Activated CD4-positive, alpha-beta T cell treated with anti-CD3 and anti-CD28 coated beads, Interleukin-10, Interleukin-2, amounts not matched to agents 100 ng/mL and 50 ng/mL, durations not matched to agents 16 hours and 8 hours (primary cell): Measurements from ENCODE around the gene ITGA5.

Source experiments
- DNase-seq: peaks from one replicate; pipeline ENCODE4 v3.0.0-alpha.2; 2020

The ITGA5 gene

GRCh38 chr12:54419088-54419887 lies at the start of gene ITGA5:
Gene ITGA5, minus strand, starts transcription at chr12:54419266. Its CDS starts 68 bp downstream, at chr12:54419198.
- DNase-seq: peak; percentile 35

- DNase-seq: no peak
These were observed 46.9 kb upstream of the ITGA5 start for GRCh38 chr12:54465857-54466523.

GRCh38 chr12:54463484-54463883 lies 44.4 kb upstream of the ITGA5 start:
- DNase-seq: no peak

DNA sequence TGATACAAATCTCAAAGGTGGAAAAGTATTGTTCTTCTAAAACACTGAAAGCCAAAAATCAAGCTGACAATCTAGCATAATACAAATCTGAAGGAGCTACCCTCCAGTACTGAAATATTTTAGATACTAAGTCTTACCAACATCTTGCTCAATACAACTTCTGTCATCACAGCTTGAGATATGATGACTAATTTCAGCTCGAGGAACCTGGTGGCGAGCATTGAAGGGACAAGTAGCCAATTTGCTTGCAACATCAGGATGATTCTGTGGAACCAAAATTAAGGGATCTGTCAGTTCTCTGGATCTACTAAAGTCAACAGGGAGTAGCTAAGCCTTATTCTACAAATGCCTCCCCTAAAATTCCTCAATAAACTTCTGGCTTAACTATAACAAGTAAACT lies 44.0 kb upstream of the ITGA5 start:
- DNase-seq: peak; percentile 17

- DNase-seq: no peak
These were observed 41.4 kb upstream of the ITGA5 start for GRCh38 chr12:54460317-54460923.

DNA sequence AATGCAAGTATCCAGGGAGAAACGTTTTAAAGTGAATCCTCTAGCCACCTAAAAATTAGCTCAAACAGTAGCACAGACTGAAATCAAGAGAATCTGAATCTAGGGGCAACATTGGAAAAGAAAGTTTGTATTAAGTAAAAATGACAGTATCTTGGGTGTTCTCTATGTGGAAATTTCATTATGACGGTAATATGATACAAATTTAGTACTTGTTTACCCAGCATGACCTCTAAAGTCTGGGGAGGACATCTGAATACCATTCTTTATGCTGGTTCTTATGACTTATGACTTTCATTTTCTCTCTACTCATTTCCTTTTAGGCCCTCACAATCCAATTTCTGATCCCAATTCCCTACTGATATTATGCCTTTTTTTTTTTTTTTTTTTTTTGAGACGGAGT lies 40.3 kb upstream of the ITGA5 start:
- no peak for DNase-seq

DNA sequence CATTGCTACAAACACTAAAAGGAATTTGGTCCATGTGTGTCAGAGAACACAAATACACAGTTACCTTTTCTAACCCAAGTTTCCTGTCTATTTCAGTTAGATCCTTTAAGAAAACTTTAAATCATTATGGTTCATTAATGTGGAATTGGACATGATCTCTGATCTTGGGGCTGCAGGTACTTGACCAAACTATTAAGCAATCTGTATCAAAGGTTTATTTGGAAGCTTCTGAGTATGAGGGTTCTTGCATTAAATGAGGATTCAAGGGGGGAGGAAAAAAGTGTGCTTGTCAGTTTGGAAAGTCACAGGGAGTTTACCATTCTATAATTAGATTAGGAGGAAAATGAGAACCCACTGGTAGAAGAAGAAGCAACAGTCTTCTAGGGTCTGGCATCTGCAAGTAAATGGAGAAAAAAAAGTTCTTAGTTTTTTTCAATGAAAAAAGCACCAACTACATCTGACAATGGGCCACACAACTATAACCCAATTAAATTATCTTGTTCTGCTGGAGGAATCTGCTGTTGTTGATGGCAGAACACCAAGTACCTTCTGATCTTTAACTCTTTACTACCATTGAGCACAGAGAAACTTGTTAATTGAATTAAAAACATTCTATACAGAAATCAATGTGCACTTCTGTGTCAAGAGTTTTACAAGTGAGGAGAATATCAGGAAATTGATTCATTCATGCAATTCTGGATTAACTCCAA lies 36.8 kb upstream of the ITGA5 start:
- DNase-seq: no peak

- no peak for DNase-seq
These were observed 33.6 kb upstream of the ITGA5 start for GRCh38 chr12:54452628-54453027.

DNA sequence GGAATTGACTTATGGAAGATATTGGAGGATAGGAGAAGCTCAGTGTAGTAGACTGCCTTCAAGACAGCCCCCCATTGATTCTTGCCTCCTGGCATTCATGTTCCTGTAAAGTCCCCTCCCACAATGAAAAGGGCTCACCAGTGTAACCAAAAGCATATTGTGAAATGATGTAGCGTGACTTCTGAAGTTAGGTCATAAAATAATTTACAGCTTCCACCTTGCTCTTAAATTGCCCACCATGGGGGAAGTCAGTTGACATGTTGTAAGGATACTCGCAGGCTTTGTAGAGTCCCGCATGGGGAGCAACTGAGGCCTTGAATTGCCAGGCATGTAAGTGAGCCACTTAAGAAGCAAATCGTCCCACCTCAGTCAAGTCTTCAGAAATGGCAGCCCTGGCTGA lies 29.3 kb upstream of the ITGA5 start:
- no peak for DNase-seq

GRCh38 chr12:54447917-54448316 lies 28.9 kb upstream of the ITGA5 start:
- no peak for DNase-seq

DNA sequence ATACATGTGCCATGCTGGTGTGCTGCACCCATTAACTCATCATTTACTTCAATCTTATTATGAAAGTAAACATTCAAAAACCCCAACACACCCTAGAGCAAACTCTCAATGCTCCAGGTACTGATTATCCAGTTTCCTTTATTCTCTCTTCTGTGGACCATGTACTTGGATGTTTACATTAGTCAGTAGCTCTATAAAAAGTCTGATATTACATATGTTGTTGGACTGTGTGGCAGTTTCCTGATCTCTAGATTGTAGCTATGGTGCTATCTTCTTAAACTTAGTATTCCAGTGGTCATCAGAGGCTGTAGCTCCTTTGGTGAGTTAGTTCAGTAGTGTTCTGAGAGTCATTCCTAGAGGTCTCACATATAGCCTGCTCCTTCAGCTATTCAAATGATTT lies 25.1 kb upstream of the ITGA5 start:
- no peak for DNase-seq

GRCh38 chr12:54443446-54443845 lies 24.4 kb upstream of the ITGA5 start:
- DNase-seq: no peak

DNA sequence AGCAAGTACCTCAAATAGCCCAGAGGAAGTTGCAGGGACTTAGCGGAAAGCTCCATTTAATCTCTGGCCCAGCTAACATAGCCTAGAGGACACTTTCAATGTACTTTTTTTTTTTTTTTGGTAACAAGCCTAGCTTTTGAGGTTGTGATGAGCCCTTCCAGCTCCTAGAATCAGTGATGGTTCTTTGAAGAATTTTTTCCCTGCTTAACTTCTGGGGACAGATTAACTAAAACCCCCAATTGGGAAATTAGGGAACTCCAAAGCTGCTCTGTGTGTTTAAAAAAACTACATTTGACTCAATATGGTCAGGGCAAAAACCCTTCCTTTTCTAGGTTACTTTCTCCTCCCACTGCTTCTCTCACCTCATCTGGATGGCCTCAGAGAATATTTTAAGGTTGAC lies 23.9 kb upstream of the ITGA5 start:
- DNase-seq: no peak

DNA sequence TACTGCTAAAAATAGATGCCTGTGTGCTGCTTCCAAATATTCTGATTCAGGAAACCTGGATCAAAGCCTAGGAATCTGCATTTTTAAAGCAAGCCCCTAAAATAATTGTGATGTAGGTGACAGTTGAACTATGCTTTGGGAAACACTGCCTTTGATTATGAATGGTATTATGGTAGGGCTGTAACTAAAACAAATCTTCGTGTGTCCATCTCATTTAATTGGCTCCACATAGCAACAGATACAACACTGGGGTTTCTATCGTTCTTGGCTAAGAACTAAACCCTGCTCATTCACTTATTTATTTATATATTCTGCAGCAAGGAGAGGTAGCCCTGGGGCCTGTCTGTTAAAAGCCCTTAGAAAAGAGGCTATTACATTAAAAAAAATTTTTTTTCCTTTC lies 23.0 kb upstream of the ITGA5 start:
- no peak for DNase-seq

DNA sequence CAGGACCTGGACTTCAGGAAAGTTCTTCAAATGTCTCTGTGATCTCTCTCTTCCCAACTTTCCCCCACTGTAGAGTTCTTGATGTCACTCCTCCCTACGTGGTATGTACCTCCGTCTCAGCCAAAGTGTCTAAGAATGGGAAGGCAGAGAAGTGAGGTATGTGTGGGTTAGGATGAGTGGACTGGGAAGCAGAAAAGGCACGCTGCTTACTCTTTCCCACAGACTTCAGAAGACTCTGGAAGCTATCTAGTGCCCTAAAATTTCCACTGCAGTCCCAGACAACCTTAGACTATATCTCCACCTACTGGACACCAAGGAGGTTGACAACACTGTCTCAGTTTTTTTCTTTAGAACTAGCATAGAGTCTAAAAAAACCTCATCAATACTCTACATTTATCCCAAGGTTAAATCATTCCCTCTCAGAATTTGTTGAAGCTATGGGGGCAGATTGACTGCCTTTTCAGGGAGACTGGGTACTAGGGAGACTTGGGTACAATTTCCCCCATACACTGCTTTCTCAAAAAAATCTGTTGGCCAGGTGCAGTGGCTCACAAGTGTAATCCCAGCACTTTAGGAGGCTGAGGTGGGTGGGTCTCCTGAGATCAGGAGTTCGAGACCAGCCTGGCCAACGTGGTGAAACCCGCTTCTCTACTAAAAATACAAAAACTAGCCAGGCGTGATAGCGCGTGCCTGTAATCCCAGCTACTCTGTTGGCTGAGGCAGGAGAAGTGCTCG lies 20.6 kb upstream of the ITGA5 start:
- peak; percentile 53 for DNase-seq

DNA sequence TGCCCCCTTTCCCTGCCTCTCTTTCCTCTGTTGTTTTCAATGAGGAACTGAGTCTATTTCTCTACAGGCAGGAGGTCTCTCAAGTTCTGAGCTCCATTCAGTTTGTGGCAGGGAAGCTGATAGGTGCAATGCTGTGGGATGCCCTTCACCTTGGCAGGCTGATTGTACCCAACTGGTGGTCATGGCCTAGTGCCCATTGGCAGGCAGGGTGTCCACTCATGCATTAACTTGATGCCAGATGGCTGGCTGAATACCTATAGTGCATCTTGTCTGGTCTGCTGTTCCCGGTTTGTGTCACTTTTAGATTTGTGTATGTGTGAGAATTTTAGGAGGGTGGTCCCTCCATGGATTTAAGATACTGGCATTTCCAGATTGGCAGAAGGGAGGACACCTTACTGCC lies 20.0 kb upstream of the ITGA5 start:
- DNase-seq: no peak

GRCh38 chr12:54438517-54438916 lies 19.5 kb upstream of the ITGA5 start:
- no peak for DNase-seq

DNA sequence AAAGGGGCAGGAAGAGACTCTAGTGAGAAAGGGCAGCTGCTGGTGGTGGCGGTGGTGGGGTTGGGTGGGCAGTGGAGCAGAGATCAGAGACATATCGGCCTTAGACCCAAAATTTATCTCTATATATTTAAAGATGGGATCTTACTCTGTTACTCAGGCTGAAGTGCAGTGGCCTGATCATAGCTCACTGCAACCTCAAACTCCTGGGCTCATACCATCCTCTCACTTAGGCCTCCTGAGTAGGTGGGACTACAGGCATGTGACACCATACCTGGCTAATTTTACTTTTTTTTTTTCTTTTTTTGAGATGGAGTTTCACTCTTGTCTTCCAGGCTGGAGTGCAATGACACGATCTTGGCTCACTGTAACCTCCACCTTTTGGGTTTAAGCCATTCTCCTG lies 18.6 kb upstream of the ITGA5 start:
- no peak for DNase-seq

DNA sequence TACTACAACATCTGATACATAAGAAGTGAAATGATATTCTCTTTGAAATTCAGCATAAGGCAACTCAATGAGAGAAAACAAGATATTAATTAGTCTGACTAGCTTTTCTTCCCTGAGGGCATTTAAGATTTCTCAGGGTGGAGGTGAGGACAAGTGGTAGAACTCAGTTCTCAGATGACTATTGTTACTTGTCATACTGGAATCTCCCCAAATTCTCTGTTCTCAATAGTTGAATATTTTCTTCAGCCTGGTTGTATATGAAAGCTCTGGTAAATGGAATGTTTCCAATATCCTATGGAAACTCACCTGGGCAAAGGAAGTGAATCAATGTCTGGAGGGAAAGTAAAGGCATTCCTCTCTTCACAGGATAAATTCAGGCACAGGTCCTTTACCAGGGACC lies 18.2 kb upstream of the ITGA5 start:
- DNase-seq: peak; percentile 19

- DNase-seq: no peak
These were observed 13.7 kb upstream of the ITGA5 start for GRCh38 chr12:54432815-54433164.

- peak; percentile 23 for DNase-seq
These were observed 13.1 kb upstream of the ITGA5 start for GRCh38 chr12:54431911-54432814.
